Skin of body (tissue), 2 donors: ENCODE results near the gene CHAT. TPM values are rescaled to one million over a fixed set of nuclear protein-coding genes. Genes with fewer than 3 reads are reported as not detected.

Source experiments
- DNase-seq: peaks from one replicate; lab custom pipeline; 2025; lab: John Stamatoyannopoulos, UW
- total RNA-seq: library from RNA; depleted of rRNA; stranded (reverse); fragments of >200 nt; gene quantifications from one replicate; pipeline ENCODE4 v1.2.3, GENCODE V29; 2014

Gene CHAT
- total RNA-seq, 1 donor from 2014 or later: not detected

DNA sequence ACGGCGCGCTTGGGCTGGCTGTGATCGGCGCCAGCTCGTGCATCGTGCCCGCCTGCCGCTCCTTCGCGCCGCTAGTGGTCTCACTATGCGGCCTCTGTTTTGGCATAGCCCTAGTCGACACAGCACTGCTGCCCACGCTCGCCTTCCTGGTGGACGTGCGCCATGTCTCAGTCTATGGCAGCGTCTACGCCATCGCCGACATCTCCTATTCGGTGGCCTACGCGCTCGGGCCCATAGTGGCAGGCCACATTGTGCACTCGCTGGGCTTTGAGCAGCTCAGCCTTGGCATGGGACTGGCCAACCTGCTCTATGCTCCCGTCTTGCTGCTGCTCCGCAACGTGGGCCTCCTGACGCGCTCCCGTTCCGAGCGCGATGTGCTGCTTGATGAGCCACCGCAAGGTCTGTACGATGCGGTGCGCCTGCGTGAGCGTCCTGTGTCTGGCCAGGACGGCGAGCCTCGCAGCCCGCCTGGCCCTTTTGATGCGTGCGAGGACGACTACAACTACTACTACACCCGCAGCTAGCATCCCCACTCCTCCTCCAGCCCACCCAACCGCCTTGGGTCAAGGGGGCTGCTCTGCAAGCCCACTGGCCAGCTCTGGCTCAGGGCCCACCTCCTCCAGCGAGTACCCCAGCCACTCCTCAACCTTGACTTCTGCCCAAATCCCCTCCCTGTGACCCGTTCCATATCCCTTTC, 1.9 kb upstream of the CHAT start:
- no peak for DNase-seq

DNA sequence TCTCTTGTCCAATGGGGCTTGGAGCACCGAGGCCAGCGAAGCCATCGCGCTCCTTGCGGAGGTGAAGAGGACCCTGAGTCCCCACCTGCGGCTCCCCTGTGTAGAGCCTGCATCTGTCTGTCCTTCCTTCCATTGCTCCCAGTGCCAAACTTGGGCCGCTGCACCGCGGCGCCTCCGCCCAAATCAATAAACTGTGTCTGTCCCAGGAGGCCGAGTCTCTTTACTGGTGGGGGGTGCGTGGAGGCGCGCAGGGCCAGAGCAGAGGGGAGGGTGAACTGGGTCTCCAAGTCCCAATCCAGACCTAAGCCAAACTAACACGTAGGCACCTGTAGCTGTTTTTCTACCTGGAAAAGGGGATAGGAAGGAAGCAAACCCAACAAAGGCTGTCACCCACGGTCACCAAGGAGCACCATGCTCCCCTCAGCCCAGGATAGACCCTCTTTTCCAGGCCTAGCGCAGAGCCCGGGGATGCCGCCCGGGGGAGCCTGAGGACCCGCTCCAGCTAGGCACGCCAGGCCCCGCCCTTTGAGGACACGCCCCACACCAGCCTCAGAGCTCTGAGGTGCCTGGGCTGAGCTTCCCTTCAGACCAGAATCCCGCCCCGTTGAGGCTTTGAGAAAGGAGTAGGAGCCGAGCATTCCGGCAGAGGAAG, 1.2 kb upstream of the CHAT start:
- DNase-seq: no peak

GRCh38 chr10:49613165-49613881, 514 bp upstream of the CHAT start:
- DNase-seq: no peak

DNA sequence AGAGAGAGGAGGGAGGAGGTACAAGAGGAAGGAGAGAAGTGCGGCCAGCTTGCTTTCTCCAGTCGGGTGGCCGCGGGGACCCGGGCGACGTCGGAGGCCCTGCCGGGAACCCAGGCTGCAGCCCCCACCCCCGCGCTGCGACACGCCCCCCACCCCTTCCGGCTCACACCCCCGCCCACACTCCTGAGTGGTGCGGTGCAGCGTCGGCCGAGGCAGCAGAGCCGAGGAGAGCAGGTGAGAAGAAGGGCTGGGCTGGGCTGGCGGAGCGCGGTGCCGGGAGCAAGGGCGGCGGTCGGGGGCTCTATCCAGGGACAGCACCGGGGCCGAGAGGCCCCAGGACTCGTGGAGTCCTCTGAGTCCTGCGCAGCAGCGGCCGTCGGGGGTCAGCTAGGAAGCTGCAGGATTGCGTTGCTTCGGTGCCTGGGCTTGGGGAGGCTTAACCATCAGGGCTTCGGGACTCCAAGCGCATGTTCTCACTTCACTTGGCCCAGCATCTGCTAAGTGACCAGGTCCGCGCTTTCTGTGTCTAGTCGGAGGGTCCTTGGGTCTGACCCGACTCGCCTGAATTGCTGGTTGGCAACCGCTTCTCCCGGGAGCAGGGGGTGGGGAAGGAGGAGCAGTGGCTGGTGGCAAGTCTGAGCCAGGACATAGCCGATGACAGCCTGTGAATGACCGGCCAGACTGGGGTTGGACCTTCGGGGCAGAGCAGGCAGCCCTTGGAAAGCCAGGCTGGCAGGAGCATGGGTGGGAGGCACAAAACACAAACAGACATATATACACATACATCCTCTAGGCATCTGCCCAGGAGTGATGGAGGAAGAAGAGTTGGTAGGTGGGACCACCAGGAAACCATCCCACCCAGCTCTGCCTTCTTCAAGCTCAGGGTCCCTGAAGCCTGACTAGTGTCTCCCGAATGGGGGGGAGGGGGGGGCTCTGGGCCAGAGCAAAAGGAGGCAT, 683 bp downstream of the CHAT start:
- no peak for DNase-seq

DNA sequence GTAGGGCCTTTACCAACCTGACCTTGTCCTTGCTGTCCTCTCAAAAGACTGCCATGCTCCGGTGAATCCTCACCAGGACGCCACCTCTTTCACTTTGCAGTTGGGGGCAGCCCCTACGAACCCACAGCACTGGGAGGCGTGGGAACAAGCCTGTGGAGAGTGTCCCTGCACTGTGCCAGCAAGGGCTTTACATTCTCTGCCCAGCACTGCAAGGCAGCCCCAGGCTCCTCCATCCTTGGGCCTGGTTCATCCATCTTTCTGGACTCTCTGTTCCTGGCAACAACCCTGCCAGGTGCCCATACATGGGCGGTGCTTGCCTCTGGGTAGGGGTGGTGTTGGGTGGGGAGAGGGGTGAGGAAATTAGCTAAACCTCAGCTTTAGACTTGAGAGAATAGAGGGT, 1.4 kb downstream of the CHAT start:
- no peak for DNase-seq

GRCh38 chr10:49615721-49616120, 1.9 kb downstream of the CHAT start:
- no peak for DNase-seq

- DNase-seq: no peak
Measured at GRCh38 chr10:49616421-49617101, 2.7 kb downstream of the CHAT start.

- no peak for DNase-seq
Measured at GRCh38 chr10:49617121-49618020, 3.5 kb downstream of the CHAT start.

- DNase-seq: no peak
Measured at GRCh38 chr10:49618821-49619220, 5.0 kb downstream of the CHAT start.

GRCh38 chr10:49619613-49620012, 5.8 kb downstream of the CHAT start:
- DNase-seq: no peak

- no peak for DNase-seq
Measured at GRCh38 chr10:49620286-49620810, 6.5 kb downstream of the CHAT start.

DNA sequence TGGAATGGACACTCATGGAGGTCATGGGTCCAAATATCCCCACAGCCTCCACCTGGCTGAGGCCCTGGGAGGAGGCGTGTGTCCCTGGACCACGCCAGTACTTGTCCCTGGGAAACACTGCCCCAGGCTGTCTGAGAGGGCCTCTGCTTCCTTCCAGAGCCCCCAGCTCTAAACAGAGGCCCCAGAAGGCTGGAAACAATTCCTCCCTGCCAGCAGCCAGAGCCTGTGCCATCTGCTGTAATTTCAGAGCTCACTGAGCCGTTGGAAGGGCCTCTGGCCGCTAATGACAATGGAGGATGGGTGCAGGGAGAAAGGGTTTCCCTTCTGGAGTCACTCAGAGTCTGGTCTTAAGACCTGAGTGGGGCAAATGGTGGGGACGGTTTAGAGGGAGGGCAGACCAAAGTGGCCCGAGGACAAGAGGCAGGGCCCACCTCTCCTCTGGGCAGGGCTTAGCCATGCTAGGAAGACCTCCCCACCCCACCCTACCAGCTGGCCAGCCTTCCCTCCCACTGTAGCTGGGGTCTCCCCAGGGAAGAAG, 7.1 kb downstream of the CHAT start:
- no peak for DNase-seq

DNA sequence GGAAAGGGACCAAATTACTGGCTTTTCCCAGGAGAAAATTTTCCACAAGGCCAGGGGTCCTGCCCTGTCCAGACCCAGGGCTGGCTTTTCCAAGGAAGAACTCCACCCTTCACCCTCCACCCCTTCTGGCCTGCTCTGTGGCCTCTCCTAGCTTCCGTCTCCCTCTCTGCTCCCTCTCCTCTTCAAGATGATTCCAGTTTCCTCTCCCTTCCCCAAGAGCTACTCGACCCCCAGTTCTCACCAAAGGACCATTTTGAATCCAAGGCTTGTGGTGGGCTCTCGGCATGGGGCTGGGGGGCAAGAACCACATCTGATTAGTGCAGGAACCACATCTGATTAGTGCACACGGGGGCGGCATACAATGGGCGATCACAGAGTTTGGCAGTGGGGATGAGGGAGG, 7.7 kb downstream of the CHAT start:
- no peak for DNase-seq

GRCh38 chr10:49622426-49623425, 8.9 kb downstream of the CHAT start:
- DNase-seq: no peak

- DNase-seq: no peak
Measured at GRCh38 chr10:49624629-49625028, 10.8 kb downstream of the CHAT start.

DNA sequence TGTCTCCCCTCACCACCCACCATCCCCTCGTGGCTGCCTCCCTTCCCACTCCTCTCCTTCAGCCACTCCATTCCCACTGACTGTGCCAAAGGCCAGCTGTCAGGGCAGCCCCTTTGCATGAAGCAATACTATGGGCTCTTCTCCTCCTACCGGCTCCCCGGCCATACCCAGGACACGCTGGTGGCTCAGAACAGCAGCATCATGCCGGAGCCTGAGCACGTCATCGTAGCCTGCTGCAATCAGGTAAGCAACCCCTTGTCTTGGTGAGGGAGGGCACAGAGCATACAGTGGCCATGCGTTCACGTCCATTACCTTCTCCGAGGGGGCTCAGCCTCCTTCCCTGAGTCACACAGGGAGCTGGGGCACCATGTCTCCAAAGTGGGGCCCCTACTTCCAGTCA, 11.6 kb downstream of the CHAT start:
- DNase-seq: no peak

DNA sequence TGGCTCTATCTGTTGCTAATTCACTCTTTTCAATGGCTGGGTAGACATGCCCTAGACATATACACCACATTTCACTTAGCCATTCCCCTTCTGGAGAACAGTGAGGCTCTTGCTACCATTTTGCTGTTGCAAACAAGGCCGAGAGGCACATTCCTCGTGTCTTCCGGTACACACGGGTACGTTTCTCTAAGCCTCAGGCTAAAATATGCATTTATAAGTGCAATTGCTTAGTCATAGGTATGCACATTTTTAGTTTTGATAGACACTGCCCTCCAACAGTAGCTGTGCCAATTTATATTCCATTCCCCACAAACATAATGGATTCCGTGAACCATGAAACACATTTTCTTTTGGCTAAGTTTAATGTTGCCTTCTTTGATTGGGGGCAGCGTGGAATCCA, 13.2 kb downstream of the CHAT start:
- no peak for DNase-seq

DNA sequence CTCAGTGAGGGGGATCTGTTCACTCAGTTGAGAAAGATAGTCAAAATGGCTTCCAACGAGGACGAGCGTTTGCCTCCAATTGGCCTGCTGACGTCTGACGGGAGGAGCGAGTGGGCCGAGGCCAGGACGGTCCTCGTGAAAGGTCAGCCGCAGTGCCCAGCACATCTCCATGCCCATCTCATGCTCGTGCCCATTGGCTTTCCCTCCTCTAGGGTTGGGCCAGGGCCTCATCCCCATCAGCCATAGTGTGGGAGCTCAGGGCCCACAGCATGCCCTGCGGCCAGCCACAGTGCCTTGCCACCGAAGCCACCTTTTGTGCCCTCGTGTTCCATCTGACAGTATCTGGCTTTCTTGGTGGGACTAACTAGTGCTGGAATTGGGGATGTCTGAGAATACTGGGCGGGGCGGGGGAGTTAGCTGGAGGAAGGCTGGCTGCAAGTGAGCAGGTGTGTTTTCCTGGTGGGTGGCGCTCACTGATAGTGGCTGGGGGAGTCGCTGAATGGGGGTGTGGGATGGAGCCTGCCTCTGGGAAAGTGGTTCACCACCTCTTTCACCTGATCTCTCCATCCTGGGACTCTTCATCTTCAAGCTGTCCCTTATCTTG, 13.9 kb downstream of the CHAT start:
- DNase-seq: no peak
